ENCODE data around the gene CITED2.

DNA sequence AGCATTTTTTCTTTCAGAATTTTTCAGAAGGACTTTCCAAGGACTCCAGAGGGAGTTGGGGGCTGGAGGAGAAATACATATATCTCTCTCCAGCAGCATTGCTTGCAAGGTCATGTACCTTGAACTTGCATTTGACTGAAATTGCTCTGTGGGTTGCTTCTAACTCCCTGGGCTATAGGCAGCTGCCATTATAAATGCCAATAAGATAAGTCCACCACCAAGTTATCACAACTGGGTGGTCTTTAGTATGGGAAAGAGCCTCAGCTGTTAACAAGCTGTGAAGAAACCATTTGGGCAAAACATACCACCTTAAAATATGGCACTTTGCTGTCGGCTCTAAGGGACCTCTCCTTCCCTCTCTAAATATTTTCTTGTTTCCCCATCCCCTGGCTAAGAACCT is 20.9 kb upstream of the CITED2 start:
- TF ChIP-seq, protein P1, sequence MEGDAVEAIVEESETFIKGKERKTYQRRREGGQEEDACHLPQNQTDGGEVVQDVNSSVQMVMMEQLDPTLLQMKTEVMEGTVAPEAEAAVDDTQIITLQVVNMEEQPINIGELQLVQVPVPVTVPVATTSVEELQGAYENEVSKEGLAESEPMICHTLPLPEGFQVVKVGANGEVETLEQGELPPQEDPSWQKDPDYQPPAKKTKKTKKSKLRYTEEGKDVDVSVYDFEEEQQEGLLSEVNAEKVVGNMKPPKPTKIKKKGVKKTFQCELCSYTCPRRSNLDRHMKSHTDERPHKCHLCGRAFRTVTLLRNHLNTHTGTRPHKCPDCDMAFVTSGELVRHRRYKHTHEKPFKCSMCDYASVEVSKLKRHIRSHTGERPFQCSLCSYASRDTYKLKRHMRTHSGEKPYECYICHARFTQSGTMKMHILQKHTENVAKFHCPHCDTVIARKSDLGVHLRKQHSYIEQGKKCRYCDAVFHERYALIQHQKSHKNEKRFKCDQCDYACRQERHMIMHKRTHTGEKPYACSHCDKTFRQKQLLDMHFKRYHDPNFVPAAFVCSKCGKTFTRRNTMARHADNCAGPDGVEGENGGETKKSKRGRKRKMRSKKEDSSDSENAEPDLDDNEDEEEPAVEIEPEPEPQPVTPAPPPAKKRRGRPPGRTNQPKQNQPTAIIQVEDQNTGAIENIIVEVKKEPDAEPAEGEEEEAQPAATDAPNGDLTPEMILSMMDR (conservative IDR thresholded peaks at IDR 0.05; ENCODE audit: low read depth in 2 of 2) = no peak
- TF ChIP-seq POLR2AphosphoS5 (IDR thresholded peaks at IDR 0.05; ENCODE audit: low read depth) (no peak), EZH2 (IDR thresholded peaks at IDR 0.05; ENCODE audit: low read depth, unreplicated experiment) (no peak)
- TF ChIP-seq, protein P2, sequence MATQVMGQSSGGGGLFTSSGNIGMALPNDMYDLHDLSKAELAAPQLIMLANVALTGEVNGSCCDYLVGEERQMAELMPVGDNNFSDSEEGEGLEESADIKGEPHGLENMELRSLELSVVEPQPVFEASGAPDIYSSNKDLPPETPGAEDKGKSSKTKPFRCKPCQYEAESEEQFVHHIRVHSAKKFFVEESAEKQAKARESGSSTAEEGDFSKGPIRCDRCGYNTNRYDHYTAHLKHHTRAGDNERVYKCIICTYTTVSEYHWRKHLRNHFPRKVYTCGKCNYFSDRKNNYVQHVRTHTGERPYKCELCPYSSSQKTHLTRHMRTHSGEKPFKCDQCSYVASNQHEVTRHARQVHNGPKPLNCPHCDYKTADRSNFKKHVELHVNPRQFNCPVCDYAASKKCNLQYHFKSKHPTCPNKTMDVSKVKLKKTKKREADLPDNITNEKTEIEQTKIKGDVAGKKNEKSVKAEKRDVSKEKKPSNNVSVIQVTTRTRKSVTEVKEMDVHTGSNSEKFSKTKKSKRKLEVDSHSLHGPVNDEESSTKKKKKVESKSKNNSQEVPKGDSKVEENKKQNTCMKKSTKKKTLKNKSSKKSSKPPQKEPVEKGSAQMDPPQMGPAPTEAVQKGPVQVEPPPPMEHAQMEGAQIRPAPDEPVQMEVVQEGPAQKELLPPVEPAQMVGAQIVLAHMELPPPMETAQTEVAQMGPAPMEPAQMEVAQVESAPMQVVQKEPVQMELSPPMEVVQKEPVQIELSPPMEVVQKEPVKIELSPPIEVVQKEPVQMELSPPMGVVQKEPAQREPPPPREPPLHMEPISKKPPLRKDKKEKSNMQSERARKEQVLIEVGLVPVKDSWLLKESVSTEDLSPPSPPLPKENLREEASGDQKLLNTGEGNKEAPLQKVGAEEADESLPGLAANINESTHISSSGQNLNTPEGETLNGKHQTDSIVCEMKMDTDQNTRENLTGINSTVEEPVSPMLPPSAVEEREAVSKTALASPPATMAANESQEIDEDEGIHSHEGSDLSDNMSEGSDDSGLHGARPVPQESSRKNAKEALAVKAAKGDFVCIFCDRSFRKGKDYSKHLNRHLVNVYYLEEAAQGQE (IDR thresholded peaks at IDR 0.05; ENCODE audit: unreplicated experiment) = no peak
